MCF 10A (cell line): Measurements from ENCODE around the gene ASTN2. TPM values are rescaled to one million over a fixed set of nuclear protein-coding genes. Genes with fewer than 3 reads are reported as not detected.

ENCODE experiments used
- BruUV-seq: library from RNA; stranded (reverse); fragments of 400-500 nt; replicated peaks from 2 replicates; lab custom pipeline; 2021; lab: Mats Ljungman, UMichigan
- CTCF ChIA-PET: fragments of 300-600 bp; sonication (Branson Sonifier 250); formaldehyde crosslinking; extraction: SDS; loops from one replicate; lab custom pipeline; 2021; ENCODE audit warnings: antibody characterized with exemption, inconsistent platforms; lab: Yijun Ruan, JAX
- POLR2A ChIA-PET: fragments of 300-600, 350-650 bp; sonication (Branson Sonifier 250); formaldehyde crosslinking; extraction: SDS; loops from one replicate; lab custom pipeline; 2020; ENCODE audit warnings: antibody characterized with exemption, inconsistent platforms; lab: Yijun Ruan, JAX
- DNase-seq: peaks from one replicate; pipeline ENCODE4 v3.0.0-alpha.2; 2018; ENCODE audit not compliant: unreplicated experiment
- H3K27ac Mint-ChIP-seq: one replicate; pipeline ENCODE4 v1.8.0; 2022; ENCODE audit warnings: mild to moderate bottlenecking, low read depth, mixed read lengths; ENCODE audit not compliant: unreplicated experiment
- H3K27me3 Mint-ChIP-seq: one replicate; pipeline ENCODE4 v1.8.0; 2022; ENCODE audit warnings: mixed read lengths; ENCODE audit not compliant: insufficient read depth, unreplicated experiment
- H3K36me3 Mint-ChIP-seq: one replicate; pipeline ENCODE4 v1.8.0; 2022; ENCODE audit warnings: mild to moderate bottlenecking, moderate library complexity, mixed read lengths; ENCODE audit not compliant: insufficient read depth, unreplicated experiment
- H3K4me1 Mint-ChIP-seq: one replicate; pipeline ENCODE4 v1.8.0; 2022; ENCODE audit warnings: mixed read lengths; ENCODE audit not compliant: insufficient read depth, unreplicated experiment
- H3K4me3 Mint-ChIP-seq: one replicate; pipeline ENCODE4 v1.8.0; 2022; ENCODE audit warnings: mild to moderate bottlenecking, moderate library complexity, mixed read lengths; ENCODE audit not compliant: unreplicated experiment
- H3K9me3 Mint-ChIP-seq: one replicate; pipeline ENCODE4 v1.8.0; 2022; ENCODE audit warnings: mixed read lengths; ENCODE audit not compliant: unreplicated experiment
- CTCF ChIP-seq: fragments of 200-600 bp; IDR thresholded peaks from one replicate; pipeline ENCODE4 v1.8.0; 2022; ENCODE audit warnings: antibody characterized with exemption, mild to moderate bottlenecking; ENCODE audit not compliant: unreplicated experiment
- intact Hi-C: fragments of 100-400 bp; cut with micrococcal nuclease; formaldehyde crosslinking; loops from 2 replicates; pipeline ENCODE4 v1.14.1; 2022
- total RNA-seq: library from RNA; stranded (reverse); gene quantifications from 2 replicates; pipeline ENCODE4 v1.2.3, GENCODE V29; 2022

Gene ASTN2
- total RNA-seq, 1 experiment from 2014 or later = 1.8 TPM

- H3K9me3 Mint-ChIP-seq = no peaks in the 10 kb centered on the region
- no peaks in the 10 kb centered on the region for H3K4me1 Mint-ChIP-seq
- ChIA-PET CTCF (interaction anchor here (0.7 to 1.6 kb wide), 2 partner anchors 11 to 85 kb away, joined by 3 to 4 read pairs; no protein-coding TSS in a partner anchor), POLR2A (no interaction called here)
- no peak for TF ChIP-seq CTCF
- intact Hi-C loops = no loop called here
- peak overlapping the region; percentile 17 for H3K27ac Mint-ChIP-seq
- DNase-seq = no peak
- no peaks in the 10 kb centered on the region for H3K36me3 Mint-ChIP-seq
- H3K4me3 Mint-ChIP-seq = no peak overlapping the region
- no TSS peak for BruUV-seq
- H3K27me3 Mint-ChIP-seq = no peaks in the 10 kb centered on the region
These were observed 593.1 kb downstream of the ASTN2 start for GRCh38 chr9:116821633-116822229.

- Mint-ChIP-seq H3K36me3 (no peaks in the 10 kb centered on the region), H3K4me3 (no peak overlapping the region), H3K27me3 (no peaks in the 10 kb centered on the region), H3K27ac (no peak overlapping the region), H3K4me1 (no peaks in the 10 kb centered on the region), H3K9me3 (no peaks in the 10 kb centered on the region)
- no TSS peak for BruUV-seq
- POLR2A ChIA-PET = interaction anchor here (1.4 kb wide), 1 partner anchor 8 kb away, joined by 4 read pairs; no protein-coding TSS in a partner anchor
- DNase-seq = no peak
- CTCF ChIA-PET = interaction anchor here (0.7 kb wide), 1 partner anchor 10 kb away, joined by 3 read pairs; no protein-coding TSS in a partner anchor
- TF ChIP-seq CTCF = no peak
- intact Hi-C loops = no loop called here
These were observed 595.7 kb downstream of the ASTN2 start for GRCh38 chr9:116819116-116819515.

- TF ChIP-seq CTCF = no peak
- peaks cover under 1% of the 10 kb centered on the region for H3K4me1 Mint-ChIP-seq
- CTCF ChIA-PET = interaction anchor here (0.9 kb wide), 1 partner anchor 81 kb away, joined by 3 read pairs; no protein-coding TSS in a partner anchor
- no peak for DNase-seq
- no TSS peak for BruUV-seq
- H3K27me3 Mint-ChIP-seq = no peaks in the 10 kb centered on the region
- POLR2A ChIA-PET = interaction anchor here (1.1 to 1.4 kb wide), 2 partner anchors 19 to 21 kb away, joined by 3 to 4 read pairs; no protein-coding TSS in a partner anchor
- no peak overlapping the region for H3K4me3 Mint-ChIP-seq
- H3K27ac Mint-ChIP-seq = no peak overlapping the region
- H3K9me3 Mint-ChIP-seq = no peaks in the 10 kb centered on the region
- intact Hi-C loops = no loop called here
- no peaks in the 10 kb centered on the region for H3K36me3 Mint-ChIP-seq
These were observed 597.1 kb downstream of the ASTN2 start for GRCh38 chr9:116817762-116818161.

GRCh38 chr9:116816484-116816883 is 598.4 kb downstream of the ASTN2 start:
- H3K4me1 Mint-ChIP-seq = peaks cover 9% of the 10 kb centered on the region
- no peaks in the 10 kb centered on the region for H3K27me3 Mint-ChIP-seq
- BruUV-seq = no TSS peak
- no peak overlapping the region for H3K27ac Mint-ChIP-seq
- no peaks in the 10 kb centered on the region for H3K9me3 Mint-ChIP-seq
- no peaks in the 10 kb centered on the region for H3K36me3 Mint-ChIP-seq
- intact Hi-C loops = no loop called here
- ChIA-PET POLR2A (no interaction called here), CTCF (interaction anchor here (1.9 kb wide), 1 partner anchor 44 kb away, joined by 8 read pairs; no protein-coding TSS in a partner anchor)
- no peak overlapping the region for H3K4me3 Mint-ChIP-seq
- DNase-seq = no peak
- no peak for TF ChIP-seq CTCF
